ENCODE data around the gene VSX1.

Gene VSX1

GRCh38 chr20:25053255-25054031 is 28.5 kb downstream of the VSX1 start:
- no peak for DNase-seq (ENCODE audit: low read depth)

GRCh38 chr20:25052255-25053194 is 29.4 kb downstream of the VSX1 start:
- DNase-seq (ENCODE audit: low read depth), result no peak

GRCh38 chr20:25051386-25052155 is 30.4 kb downstream of the VSX1 start:
- DNase-seq (ENCODE audit: low read depth), result no peak

- DNase-seq (ENCODE audit: low read depth), result no peak
Observed at GRCh38 chr20:25050501-25051350, 31.2 kb downstream of the VSX1 start.

- DNase-seq (ENCODE audit: low read depth), result no peak
Observed at GRCh38 chr20:25050082-25050481, 31.9 kb downstream of the VSX1 start.

- no peak for DNase-seq (ENCODE audit: low read depth)
Observed at GRCh38 chr20:25049261-25050060, 32.5 kb downstream of the VSX1 start.

GRCh38 chr20:25048519-25048952 is 33.4 kb downstream of the VSX1 start:
- no peak for DNase-seq (ENCODE audit: low read depth)

GRCh38 chr20:25047766-25048165 is 34.2 kb downstream of the VSX1 start:
- no peak for DNase-seq (ENCODE audit: low read depth)

GRCh38 chr20:25046736-25047666 is 34.9 kb downstream of the VSX1 start:
- DNase-seq (ENCODE audit: low read depth), result no peak

GRCh38 chr20:25046181-25046641 is 35.7 kb downstream of the VSX1 start:
- DNase-seq (ENCODE audit: low read depth), result no peak

- no peak for DNase-seq (ENCODE audit: low read depth)
Observed at GRCh38 chr20:25045343-25045712, 36.6 kb downstream of the VSX1 start.

- DNase-seq (ENCODE audit: low read depth), result no peak
Observed at GRCh38 chr20:25044660-25045342, 37.1 kb downstream of the VSX1 start.

GRCh38 chr20:25044261-25044560 is 37.7 kb downstream of the VSX1 start:
- no peak for DNase-seq (ENCODE audit: low read depth)

GRCh38 chr20:25043499-25044260 is 38.3 kb downstream of the VSX1 start:
- no peak for DNase-seq (ENCODE audit: low read depth)

GRCh38 chr20:25042531-25043498 is 39.1 kb downstream of the VSX1 start:
- no peak for DNase-seq (ENCODE audit: low read depth)

GRCh38 chr20:25041813-25042530 is 40.0 kb downstream of the VSX1 start:
- DNase-seq (ENCODE audit: low read depth), result no peak

Measured in T follicular helper cell (primary cell).